ENCODE data around the gene DGKB.

Gene DGKB

GRCh38 chr7:14666913-14667312, 235.6 kb downstream of the DGKB start:
- no peak for TF ChIP-seq CTCF (IDR thresholded peaks at IDR 0.05; ENCODE audit: low read depth, low read length)
- DNase-seq (ENCODE audit: extremely low read depth, low read depth): no peak

DNA sequence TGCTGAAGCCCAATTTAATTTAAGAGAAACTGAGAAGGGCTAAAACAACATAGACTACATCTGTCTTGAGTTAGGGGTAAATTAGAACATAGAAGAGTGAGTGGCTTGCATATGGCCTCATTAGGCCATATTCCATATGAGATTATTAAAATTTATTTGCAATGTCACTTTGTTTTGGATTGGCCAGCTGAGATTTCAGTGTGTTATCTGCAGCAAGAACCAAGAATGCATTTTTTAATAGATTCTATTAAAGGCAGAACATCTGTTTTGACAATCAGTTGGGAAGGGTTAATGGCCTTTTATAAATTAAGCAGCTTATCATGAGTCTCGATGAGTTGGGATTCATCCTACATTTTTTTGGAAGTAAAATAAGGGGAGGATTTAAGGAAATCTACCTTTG, 236.2 kb downstream of the DGKB start:
- TF ChIP-seq CTCF (IDR thresholded peaks at IDR 0.05; ENCODE audit: low read depth, low read length): no peak
- DNase-seq (ENCODE audit: extremely low read depth, low read depth): no peak

DNA sequence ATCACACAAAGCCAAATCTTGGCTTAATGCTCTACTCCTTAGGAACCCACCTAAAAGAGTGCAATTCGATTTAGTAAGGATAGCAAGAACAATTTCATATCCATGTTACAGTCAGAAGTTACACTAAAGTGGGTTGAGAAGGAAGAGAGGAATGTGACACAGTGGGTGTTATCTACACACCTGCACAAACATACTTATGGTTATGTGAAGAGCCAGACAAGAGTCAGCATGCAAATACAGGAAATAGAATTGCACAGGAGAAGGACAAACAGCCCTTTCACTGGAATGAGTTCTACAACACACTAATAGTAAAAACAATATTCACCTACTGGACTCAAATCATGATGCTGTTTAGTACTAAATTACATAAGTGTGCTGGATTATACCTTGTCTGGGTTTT, 262.8 kb downstream of the DGKB start:
- TF ChIP-seq CTCF (IDR thresholded peaks at IDR 0.05; ENCODE audit: low read depth, low read length): no peak
- DNase-seq (ENCODE audit: extremely low read depth, low read depth): no peak

GRCh38 chr7:14639329-14639728, 263.2 kb downstream of the DGKB start:
- TF ChIP-seq CTCF (IDR thresholded peaks at IDR 0.05; ENCODE audit: low read depth, low read length): no peak
- no peak for DNase-seq (ENCODE audit: extremely low read depth, low read depth)

DNA sequence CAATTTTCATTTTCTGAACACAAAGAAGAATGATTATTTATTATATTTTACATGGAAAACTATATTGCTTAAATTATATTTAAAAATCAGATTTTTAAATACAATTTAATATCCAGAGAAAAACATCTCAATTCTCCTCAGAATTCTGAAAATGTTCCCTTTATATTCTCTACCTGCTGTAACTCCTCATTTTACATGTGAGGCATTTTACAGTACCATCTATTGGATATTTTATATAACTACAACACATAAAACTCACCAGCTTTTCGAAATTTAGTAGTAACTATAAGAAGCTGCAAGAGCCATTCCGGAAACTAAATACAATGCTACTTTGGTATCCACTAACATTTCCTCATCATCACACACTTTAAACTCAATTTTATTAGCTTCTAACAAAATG, 264.6 kb downstream of the DGKB start:
- TF ChIP-seq CTCF (IDR thresholded peaks at IDR 0.05; ENCODE audit: low read depth, low read length): no peak
- DNase-seq (ENCODE audit: extremely low read depth, low read depth): no peak

- no peak for TF ChIP-seq CTCF (IDR thresholded peaks at IDR 0.05; ENCODE audit: low read depth, low read length)
- no peak for DNase-seq (ENCODE audit: extremely low read depth, low read depth)
These were observed 266.6 kb downstream of the DGKB start for GRCh38 chr7:14635955-14636354.

DNA sequence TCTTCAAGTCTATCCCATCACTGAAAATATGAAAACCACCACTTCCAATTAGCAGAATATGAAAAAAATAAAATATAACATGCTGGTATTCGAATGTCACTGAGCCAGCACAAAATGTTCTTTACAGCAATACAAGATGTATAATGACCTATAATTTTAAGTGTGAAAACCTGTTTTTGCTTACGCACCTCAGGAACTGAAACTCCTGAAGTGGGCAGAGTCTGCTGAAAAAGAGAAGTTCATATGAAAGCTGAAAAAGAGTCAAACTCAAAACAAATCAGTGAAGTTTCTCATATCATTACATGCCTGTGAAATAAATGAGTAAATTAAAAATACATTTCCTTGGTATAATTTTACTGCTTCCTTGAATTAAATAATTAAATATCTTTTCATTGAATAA, 272.5 kb downstream of the DGKB start:
- no peak for TF ChIP-seq CTCF (IDR thresholded peaks at IDR 0.05; ENCODE audit: low read depth, low read length)
- DNase-seq (ENCODE audit: extremely low read depth, low read depth): no peak
